Uterus (tissue), 4 donors: ENCODE data around the gene CBX8. TPM values are rescaled to one million over a fixed set of nuclear protein-coding genes. Genes with fewer than 3 reads are reported as not detected.

Experiments used
- DNase-seq, 2 donors: peaks; one replicate each; pipeline ENCODE4 v3.0.0-alpha.2; 2019 to 2020
- H3K27ac ChIP-seq, 2 donors: fragments of 200-600 bp; sonication (generic); 1 replicate in 1 of 2; 2 replicates in 1 of 2; pipeline ENCODE4 v1.5.1; 2016 to 2018
- H3K27me3 ChIP-seq, 2 donors: fragments of 200-600 bp; sonication (generic); one replicate each; pipeline ENCODE4 v1.5.1; 2018 to 2019; ENCODE audit warnings: control low read depth in 1 of 2
- H3K36me3 ChIP-seq, 2 donors: fragments of 200-600 bp; sonication (generic); one replicate each; pipeline ENCODE4 v1.5.1; 2019; ENCODE audit warnings: control low read depth in 1 of 2
- H3K4me1 ChIP-seq, 2 donors: fragments of 200-600 bp; sonication (generic); one replicate each; pipeline ENCODE4 v1.5.1; 2018 to 2019; ENCODE audit warnings: control low read depth in 1 of 2
- H3K4me3 ChIP-seq, 2 donors: fragments of 200-600 bp; sonication (generic); 1 replicate in 1 of 2; 2 replicates in 1 of 2; pipeline ENCODE4 v1.5.1; 2018 to 2019; ENCODE audit warnings: mild to moderate bottlenecking in 1 of 2
- H3K9me3 ChIP-seq, 2 donors: fragments of 200-600 bp; sonication (generic); one replicate each; pipeline ENCODE4 v1.5.1; 2019; ENCODE audit warnings: control low read depth in 1 of 2
- CTCF ChIP-seq, 4 experiments: fragments of 200-600 bp in 2 of 4; fragments of 450-650 bp in 2 of 4; sonication (generic) in 2 of 4; IDR thresholded peaks; one replicate each; pipeline ENCODE4 v1.5.1; 2016 to 2019; ENCODE audit warnings: antibody characterized with exemption in 4 of 4, mild to moderate bottlenecking in 2 of 4, moderate library complexity in 1 of 4
- POLR2A ChIP-seq, 2 donors: fragments of 450-650 bp; IDR thresholded peaks; one replicate each; pipeline ENCODE4 v1.6.1; 2016; ENCODE audit warnings: antibody characterized with exemption in 2 of 2, mild to moderate bottlenecking in 1 of 2, moderate library complexity in 1 of 2
- intact Hi-C: fragments of 100-400 bp; cut with DNase I; formaldehyde crosslinking; loops from one replicate; pipeline ENCODE4 v1.15.1; 2023; ENCODE audit warnings: low total_unique reads
- total RNA-seq, 4 donors: library from RNA; depleted of rRNA in 3 of 4; stranded (reverse); fragments of >200 nt in 3 of 4; gene quantifications; one replicate each; pipeline versions ENCODE4 v1.1.0 to v1.2.4, GENCODE V29; 2014 to 2023
- donor health status: DM: yes; HTN: yes; CAD: no.

Gene CBX8
- total RNA-seq, 4 donors from 2014 or later, result 1.8 to 10.7 (median 2.6) TPM; not detected in 1

GRCh38 chr17:79831265-79832217 is 34.7 kb upstream of the CBX8 start:
- Histone ChIP-seq H3K9me3 (no peaks in the 10 kb centered on the region), H3K36me3 (no peaks in the 10 kb centered on the region), H3K4me3 (no peak overlapping the region), H3K27me3 (no peaks in the 10 kb centered on the region), H3K27ac (no peak overlapping the region), H3K4me1 (peaks cover 0 to 4% of the 10 kb centered on the region in 2 donors)
- TF ChIP-seq CTCF (IDR thresholded peaks at IDR 0.05) (no peak), POLR2A (IDR thresholded peaks at IDR 0.05) (no peak)
- intact Hi-C loops, result no loop called here
- no peak for DNase-seq

GRCh38 chr17:79830763-79831264 is 33.9 kb upstream of the CBX8 start:
- H3K27ac ChIP-seq, result no peak overlapping the region
- TF ChIP-seq POLR2A (IDR thresholded peaks at IDR 0.05) (no peak), CTCF (IDR thresholded peaks at IDR 0.05) (no peak)
- H3K36me3 ChIP-seq, result no peaks in the 10 kb centered on the region
- intact Hi-C loops, result no loop called here
- H3K4me3 ChIP-seq, result no peak overlapping the region
- no peak for DNase-seq
- no peaks in the 10 kb centered on the region for H3K9me3 ChIP-seq
- H3K4me1 ChIP-seq, result peaks cover 0 to 3% of the 10 kb centered on the region in 2 donors
- H3K27me3 ChIP-seq, result no peaks in the 10 kb centered on the region

- intact Hi-C loops, result no loop called here
- no peaks in the 10 kb centered on the region for H3K9me3 ChIP-seq
- H3K27ac ChIP-seq, result no peak overlapping the region
- no peak for DNase-seq
- no peaks in the 10 kb centered on the region for H3K27me3 ChIP-seq
- no peak overlapping the region for H3K4me3 ChIP-seq
- TF ChIP-seq POLR2A (IDR thresholded peaks at IDR 0.05), result no peak
- TF ChIP-seq CTCF (IDR thresholded peaks at IDR 0.05), result no peak
- no peaks in the 10 kb centered on the region for H3K36me3 ChIP-seq
- peaks cover 0 to 3% of the 10 kb centered on the region in 2 donors for H3K4me1 ChIP-seq
These were observed 33.4 kb upstream of the CBX8 start for GRCh38 chr17:79830303-79830702.

GRCh38 chr17:79829457-79829856 is 32.6 kb upstream of the CBX8 start:
- intact Hi-C loops, result no loop called here
- Histone ChIP-seq H3K4me3 (no peak overlapping the region), H3K27ac (no peak overlapping the region), H3K9me3 (no peaks in the 10 kb centered on the region), H3K36me3 (no peaks in the 10 kb centered on the region), H3K4me1 (peaks cover 0 to 3% of the 10 kb centered on the region in 2 donors), H3K27me3 (no peaks in the 10 kb centered on the region)
- no peak for DNase-seq
- TF ChIP-seq POLR2A (IDR thresholded peaks at IDR 0.05), result no peak
- TF ChIP-seq CTCF (IDR thresholded peaks at IDR 0.05), result no peak

- H3K4me3 ChIP-seq, result no peak overlapping the region
- intact Hi-C loops, result no loop called here
- no peak for TF ChIP-seq POLR2A (IDR thresholded peaks at IDR 0.05)
- TF ChIP-seq CTCF (IDR thresholded peaks at IDR 0.05), result no peak
- peaks cover 0 to 3% of the 10 kb centered on the region in 2 donors for H3K4me1 ChIP-seq
- H3K36me3 ChIP-seq, result no peaks in the 10 kb centered on the region
- no peak overlapping the region for H3K27ac ChIP-seq
- H3K27me3 ChIP-seq, result no peaks in the 10 kb centered on the region
- H3K9me3 ChIP-seq, result no peaks in the 10 kb centered on the region
- no peak for DNase-seq
These were observed 32.1 kb upstream of the CBX8 start for GRCh38 chr17:79829004-79829403.
